NCI-H1694 (cell line): ENCODE measurements around the gene SFXN3.
A peak's percentile ranks its signal among the peaks of the same experiment; 100 is the strongest.

Experiments
- DNase-seq: peaks from one replicate; lab custom pipeline; 2025; lab: John Stamatoyannopoulos, UW

The SFXN3 gene

DNA sequence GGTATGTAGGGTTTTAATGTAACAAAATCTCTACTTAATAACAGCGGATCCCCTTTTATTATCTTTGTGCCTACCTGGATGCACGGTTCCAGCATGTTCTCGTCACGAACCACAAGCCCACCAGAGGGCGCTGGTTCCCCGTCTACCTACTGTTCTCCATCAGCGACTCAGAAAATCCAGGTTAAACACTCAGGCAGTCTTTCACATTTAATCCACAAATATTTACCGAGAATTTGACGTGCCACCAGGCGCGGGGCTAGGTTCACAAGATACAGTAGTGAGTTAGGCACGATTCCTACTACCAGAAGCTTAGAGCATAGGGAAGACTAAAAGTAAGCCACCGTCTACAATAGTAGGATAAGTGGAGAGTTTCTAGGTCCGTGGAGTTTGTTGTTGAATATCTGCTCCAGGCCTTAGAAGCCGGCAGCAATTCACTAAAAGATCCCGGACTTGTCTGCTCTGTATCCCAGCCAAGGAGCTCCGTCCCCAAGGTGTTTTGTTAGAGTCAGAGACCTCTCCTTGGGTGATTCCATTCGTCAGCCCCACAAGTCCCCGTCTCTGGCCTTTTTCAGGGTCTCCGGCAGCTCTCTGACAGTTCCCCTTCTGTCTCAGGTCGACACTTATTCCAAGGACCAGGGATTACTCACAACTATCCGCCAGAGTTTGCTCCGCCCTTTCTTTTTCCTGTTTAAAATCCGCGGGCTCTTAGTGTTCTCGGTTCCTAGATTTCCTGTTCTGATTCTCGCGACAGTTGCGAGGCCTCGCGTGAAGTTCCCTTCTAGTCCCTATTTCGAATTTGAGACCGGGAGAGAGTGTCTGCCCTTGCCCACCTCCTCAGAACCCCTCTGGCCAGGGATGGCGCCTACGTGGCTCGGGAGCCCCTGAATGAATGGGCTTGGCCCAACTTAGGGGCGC lies 29.3 kb downstream of the SFXN3 start:
- DNase-seq: peak; percentile 91

DNA sequence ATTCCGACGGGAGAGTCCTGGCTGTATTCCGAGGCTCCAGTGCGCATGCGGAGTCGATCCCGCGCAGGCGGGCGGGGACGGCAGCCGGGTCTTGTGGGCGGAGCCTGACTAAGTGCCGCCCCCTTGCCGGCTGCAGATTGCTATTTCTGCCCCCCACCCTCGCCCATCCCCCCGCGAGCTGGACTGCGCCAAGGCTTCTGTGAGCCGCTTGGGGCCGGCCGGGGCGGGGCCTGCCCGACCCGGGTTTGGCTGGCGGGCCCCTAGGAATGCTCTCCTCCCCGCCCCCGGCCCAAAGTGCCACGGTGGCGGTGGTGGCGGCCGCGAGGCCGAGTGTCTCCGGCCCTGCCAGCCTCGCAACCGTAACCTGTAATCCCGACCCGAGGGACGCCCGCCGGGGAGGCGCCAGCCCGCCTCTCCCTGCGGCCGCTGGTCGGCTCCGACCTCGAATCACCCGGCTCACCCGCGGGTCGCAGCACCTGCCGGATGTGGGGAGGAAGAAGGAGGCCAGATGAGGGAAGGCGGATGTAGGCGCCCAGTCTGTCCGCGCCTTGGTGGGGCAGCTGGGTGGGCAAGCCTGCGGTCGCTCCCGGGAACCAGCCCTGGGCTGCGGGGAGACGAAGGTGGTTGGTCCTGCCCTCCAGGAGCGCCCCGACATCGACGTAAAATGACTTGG lies 30.1 kb downstream of the SFXN3 start:
- DNase-seq: peak; percentile 91

DNA sequence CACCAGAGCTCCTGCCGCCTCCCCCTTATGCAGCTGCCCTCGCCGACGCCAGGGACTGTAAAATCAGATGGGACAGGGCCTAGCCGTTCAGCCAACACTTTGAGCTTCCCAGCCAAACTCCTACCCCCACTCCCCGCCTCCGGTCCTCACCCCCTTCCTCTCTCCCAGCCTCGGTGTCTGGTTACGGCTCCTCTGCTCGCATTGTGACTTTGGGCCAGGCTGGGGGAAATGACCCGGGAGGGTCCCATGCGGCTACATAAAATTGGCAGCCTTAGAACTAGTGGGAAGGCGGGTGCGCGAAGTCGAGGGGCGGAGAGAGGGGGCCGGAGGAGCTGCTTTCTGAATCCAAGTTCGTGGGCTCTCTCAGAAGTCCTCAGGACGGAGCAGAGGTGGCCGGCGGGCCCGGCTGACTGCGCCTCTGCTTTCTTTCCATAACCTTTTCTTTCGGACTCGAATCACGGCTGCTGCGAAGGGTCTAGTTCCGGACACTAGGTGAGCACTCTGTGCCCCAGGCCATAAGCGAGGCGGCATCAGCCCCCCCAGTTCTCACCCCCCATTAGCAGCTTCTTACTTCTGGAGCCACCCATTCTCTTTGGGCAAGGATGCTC lies 30.7 kb downstream of the SFXN3 start, which contains the start of gene KAZALD1:
TSS of gene KAZALD1 (plus strand) at position 366 of the 608 bp plus-strand sequence. CDS start 604 bp downstream, outside the sequence.
- no peak for DNase-seq

DNA sequence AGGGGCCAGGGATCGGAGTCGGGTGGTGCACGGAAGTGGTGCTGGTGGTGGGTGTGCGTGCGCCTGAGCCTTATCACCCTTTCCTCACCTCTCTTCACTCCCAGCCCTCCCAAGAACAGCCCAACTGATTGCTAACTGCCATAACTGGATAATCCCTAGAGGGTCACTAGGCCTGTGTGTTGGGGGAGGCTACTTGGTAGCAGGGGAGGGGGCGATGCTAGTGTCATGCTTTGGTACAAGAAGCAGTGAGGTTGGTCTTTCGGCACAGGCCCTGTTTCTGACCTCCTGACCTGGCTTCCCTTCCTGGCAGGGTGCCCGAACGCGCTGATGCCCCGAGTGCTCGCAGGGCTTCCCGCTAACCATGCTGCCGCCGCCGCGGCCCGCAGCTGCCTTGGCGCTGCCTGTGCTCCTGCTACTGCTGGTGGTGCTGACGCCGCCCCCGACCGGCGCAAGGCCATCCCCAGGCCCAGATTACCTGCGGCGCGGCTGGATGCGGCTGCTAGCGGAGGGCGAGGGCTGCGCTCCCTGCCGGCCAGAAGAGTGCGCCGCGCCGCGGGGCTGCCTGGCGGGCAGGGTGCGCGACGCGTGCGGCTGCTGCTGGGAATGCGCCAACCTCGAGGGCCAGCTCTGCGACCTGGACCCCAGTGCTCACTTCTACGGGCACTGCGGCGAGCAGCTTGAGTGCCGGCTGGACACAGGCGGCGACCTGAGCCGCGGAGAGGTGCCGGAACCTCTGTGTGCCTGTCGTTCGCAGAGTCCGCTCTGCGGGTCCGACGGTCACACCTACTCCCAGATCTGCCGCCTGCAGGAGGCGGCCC lies 31.4 kb downstream of the SFXN3 start:
- no peak for DNase-seq

DNA sequence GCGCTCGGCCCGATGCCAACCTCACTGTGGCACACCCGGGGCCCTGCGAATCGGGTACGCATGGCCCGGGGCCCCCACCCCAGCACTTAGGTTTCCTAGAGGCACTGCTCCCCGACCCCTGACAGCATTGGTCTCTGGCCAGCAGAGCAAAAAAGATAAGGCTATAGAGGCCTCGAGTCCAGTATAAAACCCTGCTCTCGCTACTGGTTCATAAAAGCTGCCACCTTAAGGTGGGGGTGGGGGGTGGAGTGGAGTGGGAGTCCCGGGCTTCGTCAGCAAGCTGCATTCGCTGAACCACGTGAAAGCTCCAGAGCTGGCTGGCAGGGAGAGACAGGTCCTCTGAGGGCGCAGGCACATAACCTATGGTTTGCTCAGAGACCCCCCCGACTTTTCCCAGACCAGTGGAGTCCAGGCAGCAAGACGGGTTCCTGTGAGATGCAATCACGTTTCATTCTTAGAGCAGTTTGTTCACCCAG lies 32.1 kb downstream of the SFXN3 start:
- DNase-seq: no peak

DNA sequence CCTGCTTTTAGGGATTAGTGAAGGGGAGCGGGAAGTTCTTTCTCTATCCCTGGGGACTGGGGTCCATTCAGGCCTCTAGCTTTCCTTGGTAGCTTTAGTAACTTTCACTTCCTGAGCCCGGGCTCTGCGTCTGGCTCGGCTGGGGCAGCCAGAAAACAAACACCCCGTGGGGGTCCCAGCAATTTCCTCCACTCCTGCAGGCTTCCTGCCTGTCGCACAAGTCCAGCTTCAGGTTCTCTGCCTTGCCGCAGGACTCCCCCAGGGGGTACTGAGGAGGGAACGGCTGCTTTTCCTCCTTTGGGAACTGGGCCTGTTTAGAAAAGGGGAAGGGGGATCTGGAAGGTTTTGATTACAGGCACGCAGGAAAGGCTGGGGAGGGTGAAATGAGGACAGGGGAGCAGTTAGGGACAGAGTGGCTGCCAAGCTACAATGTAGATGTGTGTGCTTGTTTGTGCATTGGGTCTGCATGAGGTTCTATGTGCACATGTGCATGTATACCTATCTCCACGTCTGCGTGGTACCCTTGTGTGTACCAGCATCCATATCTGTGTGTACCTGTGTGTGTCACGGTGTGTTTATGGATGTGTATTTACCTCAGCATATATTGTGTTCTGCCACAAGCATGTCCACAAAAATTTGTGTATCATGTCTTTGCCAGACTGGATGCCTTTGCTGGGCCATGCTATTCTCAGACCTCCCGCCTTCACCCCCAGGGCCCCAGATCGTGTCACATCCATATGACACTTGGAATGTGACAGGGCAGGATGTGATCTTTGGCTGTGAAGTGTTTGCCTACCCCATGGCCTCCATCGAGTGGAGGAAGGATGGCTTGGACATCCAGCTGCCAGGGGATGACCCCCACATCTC lies 32.7 kb downstream of the SFXN3 start:
- DNase-seq: no peak

DNA sequence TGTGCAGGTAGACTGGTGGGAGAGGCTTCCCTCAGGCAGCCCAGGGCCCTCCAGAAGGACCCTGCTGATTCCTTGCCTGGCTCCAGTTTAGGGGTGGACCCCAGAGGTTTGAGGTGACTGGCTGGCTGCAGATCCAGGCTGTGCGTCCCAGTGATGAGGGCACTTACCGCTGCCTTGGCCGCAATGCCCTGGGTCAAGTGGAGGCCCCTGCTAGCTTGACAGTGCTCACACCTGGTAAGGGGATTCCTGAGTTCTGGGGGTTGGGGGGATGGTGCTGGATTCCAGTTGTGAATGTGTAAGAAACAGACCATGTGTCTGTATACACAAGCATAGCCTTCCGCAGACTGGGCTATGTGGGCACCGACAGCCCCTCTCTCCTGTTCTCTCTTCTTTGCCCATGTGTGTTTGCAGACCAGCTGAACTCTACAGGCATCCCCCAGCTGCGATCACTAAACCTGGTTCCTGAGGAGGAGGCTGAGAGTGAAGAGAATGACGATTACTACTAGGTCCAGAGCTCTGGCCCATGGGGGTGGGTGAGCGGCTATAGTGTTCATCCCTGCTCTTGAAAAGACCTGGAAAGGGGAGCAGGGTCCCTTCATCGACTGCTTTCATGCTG lies 33.5 kb downstream of the SFXN3 start:
- DNase-seq: no peak

DNA sequence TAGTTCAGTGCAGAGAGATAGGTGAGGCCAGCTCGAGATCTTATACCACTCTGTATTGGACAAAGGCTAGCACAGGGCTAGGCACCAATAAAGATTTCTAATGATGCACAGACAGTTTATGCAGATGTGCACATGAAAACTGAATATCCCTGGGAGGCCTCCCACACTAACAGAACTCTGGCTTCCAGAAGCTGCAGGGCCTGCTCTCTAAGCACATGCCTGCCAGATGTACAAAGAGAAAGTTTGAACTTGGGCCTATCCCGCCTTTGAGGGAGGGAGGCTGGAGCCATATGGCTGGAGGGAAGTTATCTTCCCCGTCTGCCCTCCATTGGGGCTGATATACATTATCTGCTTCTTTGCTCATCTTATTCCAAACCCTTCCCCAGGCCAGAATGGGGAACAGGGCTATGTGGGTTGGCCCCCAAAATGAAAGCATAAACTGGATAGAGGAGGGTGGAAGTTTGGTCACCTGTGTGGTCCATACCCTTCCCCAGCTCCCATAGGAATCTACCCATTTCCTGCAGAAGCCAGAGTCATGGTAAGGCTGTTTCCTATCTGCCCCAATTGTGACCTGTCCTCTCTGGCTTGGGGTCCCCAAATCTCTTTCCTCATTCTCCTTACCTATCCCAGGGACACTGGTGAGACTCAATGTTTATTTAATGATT lies 34.6 kb downstream of the SFXN3 start:
- no peak for DNase-seq

DNA sequence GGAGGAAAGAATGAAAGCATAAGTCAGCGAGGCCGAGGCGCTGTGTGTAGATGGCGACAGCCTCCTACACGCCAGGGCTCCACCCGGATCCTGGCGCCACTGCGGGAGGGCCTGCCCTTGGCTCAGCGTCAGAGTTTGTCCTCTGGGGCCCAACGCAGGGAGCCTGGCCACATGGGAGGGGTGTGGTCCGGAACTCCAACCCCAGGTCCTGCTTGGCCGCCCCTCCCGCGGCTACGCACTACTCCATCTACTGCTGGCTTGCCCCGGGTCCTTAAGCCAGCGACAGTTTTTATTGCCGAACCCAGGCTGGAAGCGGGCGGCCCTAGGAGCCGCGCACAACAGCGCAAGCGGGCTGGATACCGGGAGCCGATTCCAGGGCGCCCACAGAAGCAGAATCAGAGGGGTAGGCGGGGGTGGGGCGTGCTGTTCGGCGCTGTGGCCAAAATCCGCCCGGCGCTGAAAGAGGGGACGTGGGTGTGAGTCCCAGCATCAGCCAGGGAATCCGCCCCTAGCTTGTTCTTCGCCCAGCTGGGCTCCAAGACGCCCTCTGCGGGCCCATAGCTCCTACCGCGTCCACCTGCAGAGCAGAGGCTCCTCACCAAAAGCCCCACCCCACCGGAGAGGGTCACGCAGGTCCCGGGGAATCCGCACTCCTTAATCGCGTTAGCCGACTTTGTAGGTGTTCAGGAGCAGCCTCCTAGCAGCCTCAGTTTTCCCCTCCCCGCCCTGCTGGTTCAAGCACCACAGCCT lies 35.3 kb downstream of the SFXN3 start:
- no peak for DNase-seq

DNA sequence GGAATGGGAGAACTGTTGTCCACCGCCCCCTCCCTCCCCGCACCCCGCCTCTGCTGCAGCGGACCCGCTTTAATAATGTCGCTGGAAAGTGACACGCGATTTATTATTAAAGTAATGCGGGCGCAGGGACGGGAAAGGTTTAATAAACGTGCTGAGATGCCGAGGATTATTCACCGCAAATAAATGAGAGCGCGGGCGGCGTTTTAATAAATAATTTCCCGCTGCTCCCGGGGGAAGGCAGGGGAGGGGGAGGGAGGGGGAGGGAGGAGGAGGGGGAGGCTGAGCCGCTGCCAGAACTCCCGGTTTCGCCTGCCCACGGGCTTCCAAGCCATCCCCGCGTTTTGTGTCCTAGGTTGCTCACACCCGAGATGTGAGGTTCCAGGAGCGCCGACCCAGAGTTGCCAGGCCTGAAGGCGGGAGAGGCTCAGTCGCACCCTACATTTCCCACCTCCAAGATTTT lies 35.9 kb downstream of the SFXN3 start:
- DNase-seq: no peak

DNA sequence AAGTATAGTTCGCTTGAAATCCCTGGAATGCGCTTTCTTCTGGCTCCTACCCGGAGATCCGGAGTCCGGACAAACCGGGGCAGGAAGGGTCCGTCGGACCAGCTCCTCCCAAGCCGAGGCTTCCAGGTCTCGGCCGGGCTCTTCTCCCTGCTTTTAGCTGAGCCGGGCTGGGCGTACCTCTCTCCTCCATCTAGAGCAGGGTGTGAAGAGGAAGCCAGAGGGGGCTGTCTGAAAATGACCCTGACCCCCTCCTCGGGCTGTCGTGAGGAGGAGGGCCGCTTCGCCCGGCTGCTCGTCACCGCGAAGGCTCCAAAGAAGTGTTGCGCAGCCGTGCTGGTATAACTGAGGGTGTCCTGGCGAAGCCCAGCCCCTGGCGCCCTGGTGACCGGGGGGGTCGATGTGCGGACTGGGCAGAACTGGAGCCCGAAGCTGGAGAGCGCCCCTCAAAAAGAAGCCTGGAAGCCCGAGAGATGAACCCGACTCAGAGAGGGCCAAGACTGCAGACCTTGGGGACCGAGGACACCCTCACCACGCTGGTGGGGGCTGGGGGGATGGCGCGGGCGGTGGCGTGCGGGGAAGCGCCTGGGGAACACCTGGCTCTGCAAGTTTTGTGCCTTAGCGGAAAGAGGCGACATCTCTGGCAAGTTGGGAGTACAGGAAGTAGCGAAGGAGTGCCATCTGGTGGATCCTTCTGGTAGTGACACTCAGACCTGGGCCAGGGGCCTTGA lies 36.5 kb downstream of the SFXN3 start:
- DNase-seq: peak; percentile 86

DNA sequence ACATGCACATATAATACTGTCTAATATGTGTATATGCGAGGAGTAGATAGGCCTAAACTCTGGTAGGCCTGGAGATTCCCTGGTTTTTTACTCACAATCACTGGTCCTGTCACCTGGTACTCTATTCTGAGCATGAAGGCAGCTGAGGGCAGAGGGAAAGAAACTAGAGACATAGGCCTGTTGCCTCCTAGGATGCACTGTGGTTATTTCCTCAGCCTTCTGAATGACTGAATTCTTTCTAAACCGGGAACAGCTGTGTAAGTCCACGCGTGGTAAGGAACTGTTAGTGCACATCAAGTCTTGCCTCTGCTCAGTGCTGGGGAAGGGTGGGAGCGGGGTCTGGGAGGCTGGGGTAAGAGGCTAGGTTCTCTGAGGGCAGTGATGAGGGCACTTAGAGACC lies 38.4 kb downstream of the SFXN3 start:
- DNase-seq: no peak

DNA sequence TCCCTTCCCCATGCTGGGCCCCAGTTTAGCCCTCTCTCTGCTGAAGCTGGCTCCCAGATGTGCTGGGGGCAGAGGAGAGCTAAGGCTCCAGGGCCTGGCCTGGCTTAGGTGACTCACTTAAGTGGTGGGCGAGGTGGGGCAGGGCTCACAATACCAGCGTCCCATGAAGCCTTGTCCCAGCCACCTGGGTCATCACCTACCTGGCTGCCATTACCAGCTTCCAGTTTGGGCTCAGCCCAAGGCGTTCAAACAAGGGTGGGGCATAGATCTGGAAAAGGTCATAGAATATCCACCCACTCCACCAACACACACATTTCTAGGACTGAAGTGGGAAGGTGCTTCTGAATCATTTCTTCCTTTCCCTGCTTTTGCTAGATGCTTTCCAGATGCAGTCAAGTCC lies 39.1 kb downstream of the SFXN3 start:
- DNase-seq: no peak

DNA sequence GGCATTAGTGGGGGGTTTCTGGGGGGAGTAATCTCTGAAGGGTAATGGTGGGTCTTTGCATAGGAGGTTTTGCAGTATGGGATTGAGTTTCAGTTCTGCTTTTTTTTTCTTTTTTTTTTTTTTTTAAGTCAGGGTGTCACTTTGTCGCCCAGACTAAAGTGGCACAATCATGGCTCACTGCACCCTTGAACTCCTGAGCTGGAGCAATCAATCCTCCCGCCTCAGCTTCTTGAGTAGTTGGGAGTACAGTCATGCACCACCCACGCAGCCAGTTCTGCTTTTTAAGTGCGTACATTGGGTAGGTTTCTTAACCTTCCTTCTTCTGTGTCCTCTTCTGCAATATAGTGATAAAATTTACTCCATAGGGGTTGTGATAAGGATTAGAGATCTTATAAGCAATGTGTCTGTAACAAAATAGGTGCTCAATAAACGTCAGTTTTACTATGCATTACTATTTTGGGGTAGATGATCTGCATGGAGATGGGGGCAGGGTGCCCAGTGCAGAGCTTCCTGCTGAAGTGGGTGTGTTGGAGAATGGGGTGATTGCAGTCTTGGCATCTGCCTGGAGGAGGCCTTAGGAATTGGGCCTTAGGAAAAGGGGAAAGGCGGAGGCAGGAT lies 40.3 kb downstream of the SFXN3 start:
- no peak for DNase-seq

DNA sequence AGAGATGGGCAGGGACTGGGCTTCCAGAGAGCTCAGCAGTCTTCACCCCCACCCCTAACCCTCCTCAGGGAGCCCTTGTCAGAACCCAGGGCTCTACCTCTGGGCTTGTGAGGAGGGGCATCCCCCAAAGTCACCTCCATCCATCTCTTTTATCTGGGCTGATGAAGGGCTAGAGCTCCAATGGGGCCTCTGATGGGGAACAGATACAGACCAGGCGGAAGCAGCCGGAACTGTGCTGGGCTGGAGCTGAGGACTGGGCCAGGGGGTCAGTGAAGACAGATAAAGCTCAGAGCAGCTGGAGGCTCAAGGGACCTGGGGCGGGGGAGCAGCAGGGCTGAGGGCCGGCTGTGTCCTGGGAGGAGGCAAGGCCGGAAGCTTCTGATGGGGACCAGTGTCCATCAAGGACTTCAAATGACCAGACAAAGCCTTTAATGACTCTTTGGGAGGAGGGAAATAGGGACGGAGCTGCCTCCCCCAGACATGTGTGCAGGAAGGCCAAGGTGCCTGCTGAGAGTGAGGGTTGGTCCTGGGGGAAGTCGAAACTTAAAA lies 40.9 kb downstream of the SFXN3 start:
- no peak for DNase-seq

DNA sequence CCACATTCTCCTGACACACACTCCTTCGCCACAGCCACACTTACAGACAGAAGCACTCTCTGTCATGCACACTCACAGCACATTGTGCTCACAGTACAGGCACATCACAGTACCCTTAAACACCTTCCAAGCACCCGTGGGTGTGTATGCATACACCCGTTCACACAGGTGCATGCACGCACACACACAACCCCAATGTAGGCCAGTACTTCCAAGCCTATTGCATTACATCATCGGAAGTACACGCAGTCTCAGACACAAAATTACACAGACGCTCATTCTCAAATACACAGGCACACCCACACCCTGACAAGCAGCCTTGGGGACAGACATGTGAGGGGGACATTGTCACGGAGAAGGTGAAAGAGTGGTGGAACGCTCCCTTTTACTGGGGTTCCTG lies 41.9 kb downstream of the SFXN3 start:
- no peak for DNase-seq

DNA sequence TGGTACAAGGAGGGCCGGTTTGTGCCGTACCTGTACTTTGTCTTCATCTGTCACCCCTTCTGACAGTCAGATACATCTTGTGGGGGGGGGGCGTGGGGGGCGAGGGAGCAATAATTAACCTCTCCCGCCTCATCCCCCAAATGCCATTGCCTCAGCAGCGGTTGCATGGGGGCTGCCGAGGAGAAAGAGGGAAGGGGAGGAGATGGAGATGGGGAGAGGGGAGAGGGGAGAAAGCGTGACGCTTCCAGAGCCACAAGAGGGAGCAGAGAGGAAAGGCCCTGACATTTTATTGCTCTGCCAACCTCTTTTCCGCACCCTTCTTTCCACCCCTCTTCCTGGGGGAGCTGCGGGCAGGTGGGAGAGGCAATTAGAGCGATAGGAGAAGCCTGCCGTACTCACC lies 42.6 kb downstream of the SFXN3 start:
- no peak for DNase-seq

DNA sequence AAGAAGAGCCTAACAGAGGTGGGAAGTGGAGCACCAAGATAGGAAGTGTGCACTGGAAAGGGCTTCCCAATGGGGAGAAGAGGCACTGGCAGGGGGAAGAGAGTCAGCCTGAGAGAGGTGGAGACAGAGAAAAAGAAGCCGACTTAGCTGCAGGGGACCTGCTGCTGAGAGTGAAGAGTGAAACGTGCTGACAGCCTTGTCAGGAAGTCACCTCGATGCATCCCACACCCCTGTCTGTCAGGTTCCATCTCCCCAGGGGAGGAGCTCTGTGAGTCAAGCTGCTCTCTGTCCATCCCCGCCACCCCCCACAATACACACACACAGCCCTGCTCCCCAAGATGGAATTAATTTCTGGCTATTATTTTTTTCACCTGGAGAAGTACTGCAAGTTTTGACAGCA lies 44.7 kb downstream of the SFXN3 start:
- no peak for DNase-seq
